Small intestine (tissue), 7 donors: ENCODE results near the gene CD40. TPM values are rescaled to one million over a fixed set of nuclear protein-coding genes. Genes with fewer than 3 reads are reported as not detected.

ENCODE experiments used
- DNase-seq, 2 donors: peaks; one replicate each; pipeline versions ENCODE4 v3.0.0 to v3.0.0-alpha.2; 2013
- FAIRE-seq: peaks from 2 replicates; lab custom pipeline; 2012; peaks lifted over from hg19 to GRCh38; lab: Jason Lieb, UNC
- H3K27ac ChIP-seq, 3 donors: one replicate each; pipeline ENCODE4 v1.5.1; 2013; ENCODE audit warnings: low read length in 2 of 3, mild to moderate bottlenecking in 2 of 3, control low read depth in 1 of 3, inconsistent platforms in 1 of 3, low read depth in 1 of 3, moderate library complexity in 1 of 3
- H3K27me3 ChIP-seq, 3 donors: one replicate each; pipeline ENCODE4 v1.6.1; 2013; ENCODE audit warnings: low read length in 3 of 3, inconsistent platforms in 1 of 3; ENCODE audit not compliant: control insufficient read depth in 3 of 3, insufficient read depth in 3 of 3
- H3K36me3 ChIP-seq, 3 donors: one replicate each; pipeline ENCODE4 v1.6.1; 2013; ENCODE audit warnings: low read length in 3 of 3, inconsistent platforms in 1 of 3, low read depth in 1 of 3, mild to moderate bottlenecking in 1 of 3, moderate library complexity in 1 of 3; ENCODE audit not compliant: control insufficient read depth in 3 of 3, insufficient read depth in 2 of 3
- H3K4me1 ChIP-seq, 3 donors: one replicate each; pipeline ENCODE4 v1.6.1; 2013; ENCODE audit warnings: low read length in 2 of 3, inconsistent platforms in 1 of 3, low read depth in 1 of 3, mild to moderate bottlenecking in 1 of 3, moderate library complexity in 1 of 3; ENCODE audit not compliant: control insufficient read depth in 3 of 3, insufficient read depth in 2 of 3
- H3K4me3 ChIP-seq, 3 donors: one replicate each; pipeline ENCODE4 v1.5.1; 2013; ENCODE audit warnings: low read length in 3 of 3, control low read depth in 1 of 3, inconsistent platforms in 1 of 3, low read depth in 1 of 3, mild to moderate bottlenecking in 1 of 3, moderate library complexity in 1 of 3
- H3K9me3 ChIP-seq, 2 donors: one replicate each; pipeline ENCODE4 v1.6.1; 2013; ENCODE audit warnings: low read depth in 1 of 2, low read length in 1 of 2; ENCODE audit not compliant: control insufficient read depth in 2 of 2, insufficient read depth in 1 of 2
- WGBS, 3 donors: extraction: QIAGEN DNeasy Blood & Tissue Kit; methylation state at CpG; one replicate each; pipeline ENCODE4 v1.1.7; 2013; 5-methylcytosine and 5-hydroxymethylcytosine counted together
- polyA plus RNA-seq, 4 donors: library from polyadenylated mRNA; stranded (reverse) in 3 of 4; unstranded in 1 of 4; fragments of 200-250 nt in 3 of 4; fragments of 120-200 nt in 1 of 4; gene quantifications; one replicate each; pipeline versions ENCODE4 v1.2.1 to v1.2.3, GENCODE V29; 2013
- donor health status: healthy with polysubstance abuse.
- donor health status: control.
- donor health status: control.
- donor health status: Bipolar disorder and iron deficiency.
- donor health status: healthy.

The CD40 gene
- polyA plus RNA-seq, 4 donors, result 2.0 to 14.5 (median 6.5) TPM

GRCh38 chr20:46139266-46139889 is 21.3 kb downstream of the CD40 start:
- Histone ChIP-seq H3K4me3 (no peak overlapping the region), H3K27ac (no peak overlapping the region)
- FAIRE-seq, result no peak

GRCh38 chr20:46139908-46140482 is 21.9 kb downstream of the CD40 start:
- Histone ChIP-seq H3K27ac (no peak overlapping the region), H3K36me3 (no peaks in the 10 kb centered on the region), H3K9me3 (no peaks in the 10 kb centered on the region), H3K4me1 (no peaks in the 10 kb centered on the region), H3K4me3 (no peak overlapping the region), H3K27me3 (peaks cover 0 to 14% (median 8%) of the 10 kb centered on the region in 3 donors)
- WGBS, 3 donors, result 16 to 50% (median 21%) methylated on average over 5 of the region's 5 CpGs
- DNase-seq, result no peak
- no peak for FAIRE-seq

More at GRCh38 chr20:46139266-46139889, 21.3 kb downstream of the CD40 start:
- DNase-seq, result no peak
- no peaks in the 10 kb centered on the region for H3K4me1 ChIP-seq
- H3K36me3 ChIP-seq, result no peaks in the 10 kb centered on the region
- WGBS, 3 donors, result 28 to 42% (median 35%) methylated on average over 8 of the region's 8 CpGs
- H3K27me3 ChIP-seq, result peaks cover 0 to 14% (median 8%) of the 10 kb centered on the region in 3 donors
- no peaks in the 10 kb centered on the region for H3K9me3 ChIP-seq

- Histone ChIP-seq H3K9me3 (no peaks in the 10 kb centered on the region), H3K36me3 (no peaks in the 10 kb centered on the region), H3K4me3 (no peak overlapping the region), H3K4me1 (no peaks in the 10 kb centered on the region), H3K27ac (no peak overlapping the region), H3K27me3 (peaks cover 0 to 14% (median 8%) of the 10 kb centered on the region in 3 donors)
- no peak for FAIRE-seq
- DNase-seq, result no peak
- 29 to 44% (median 41%) methylated on average over 5 of the region's 5 CpGs for WGBS, 3 donors
Measured at GRCh38 chr20:46142124-46142523, 24.0 kb downstream of the CD40 start.

GRCh38 chr20:46144432-46145025 is 26.4 kb downstream of the CD40 start:
- no peak for FAIRE-seq
- peaks cover 0 to 8% (median 0%) of the 10 kb centered on the region in 3 donors for H3K27me3 ChIP-seq
- no peak overlapping the region for H3K4me3 ChIP-seq
- no peaks in the 10 kb centered on the region for H3K36me3 ChIP-seq
- no peak for DNase-seq
- no peaks in the 10 kb centered on the region for H3K9me3 ChIP-seq
- H3K4me1 ChIP-seq, result no peaks in the 10 kb centered on the region
- no peak overlapping the region for H3K27ac ChIP-seq
- WGBS, 3 donors, result 62 to 67% (median 67%) methylated on average over 8 of the region's 8 CpGs

GRCh38 chr20:46145713-46146112 is 27.6 kb downstream of the CD40 start:
- DNase-seq (peak in 1 of 2 donors; percentile 5), FAIRE-seq (no peak)
- no peak overlapping the region for H3K4me3 ChIP-seq
- peaks cover 0 to 3% (median 0%) of the 10 kb centered on the region in 3 donors for H3K27me3 ChIP-seq
- H3K36me3 ChIP-seq, result no peaks in the 10 kb centered on the region
- no peaks in the 10 kb centered on the region for H3K9me3 ChIP-seq
- H3K27ac ChIP-seq, result no peak overlapping the region
- WGBS, 3 donors, result 30 to 41% (median 32%) methylated on average over 3 of the region's 3 CpGs
- H3K4me1 ChIP-seq, result no peaks in the 10 kb centered on the region

- H3K36me3 ChIP-seq, result no peaks in the 10 kb centered on the region
- no peak overlapping the region for H3K4me3 ChIP-seq
- DNase-seq, result no peak
- 57 to 69% (median 59%) methylated on average over 14 of the region's 14 CpGs for WGBS, 3 donors
- FAIRE-seq, result no peak
- H3K9me3 ChIP-seq, result no peaks in the 10 kb centered on the region
- H3K27me3 ChIP-seq, result no peaks in the 10 kb centered on the region
- H3K4me1 ChIP-seq, result no peaks in the 10 kb centered on the region
- H3K27ac ChIP-seq, result no peak overlapping the region
Measured at GRCh38 chr20:46148313-46149208, 30.4 kb downstream of the CD40 start.

- Histone ChIP-seq H3K4me3 (no peak overlapping the region), H3K27ac (no peak overlapping the region), H3K4me1 (no peaks in the 10 kb centered on the region), H3K27me3 (no peaks in the 10 kb centered on the region), H3K36me3 (no peaks in the 10 kb centered on the region), H3K9me3 (no peaks in the 10 kb centered on the region)
- DNase-seq, result no peak
- 45 to 70% (median 61%) methylated on average over 5 of the region's 5 CpGs for WGBS, 3 donors
- FAIRE-seq, result no peak
Measured at GRCh38 chr20:46150943-46151342, 32.8 kb downstream of the CD40 start.

GRCh38 chr20:46151936-46152335 is 33.8 kb downstream of the CD40 start:
- no peak for FAIRE-seq
- Histone ChIP-seq H3K9me3 (no peaks in the 10 kb centered on the region), H3K4me3 (no peak overlapping the region), H3K27me3 (no peaks in the 10 kb centered on the region), H3K4me1 (no peaks in the 10 kb centered on the region), H3K27ac (no peak overlapping the region), H3K36me3 (no peaks in the 10 kb centered on the region)
- WGBS, 3 donors, result 62 to 67% (median 65%) methylated on average over 7 of the region's 7 CpGs
- DNase-seq, result no peak
